Measurements from ENCODE around the gene ENKUR. TPM values are rescaled to one million over a fixed set of nuclear protein-coding genes. Genes with fewer than 3 reads are reported as not detected.
A peak's percentile ranks its signal among the peaks of the same experiment; 100 is the strongest.

Gene ENKUR
- total RNA-seq, 1 donor: under 0.01 TPM

GRCh38 chr10:24952143-24952706, 63.7 kb downstream of the ENKUR start, which contains the start of gene PRTFDC1:
TSS of gene PRTFDC1 (minus strand) at chr10:24952606. CDS start at chr10:24952575, 31 bp downstream.
- TF ChIP-seq, protein P1, sequence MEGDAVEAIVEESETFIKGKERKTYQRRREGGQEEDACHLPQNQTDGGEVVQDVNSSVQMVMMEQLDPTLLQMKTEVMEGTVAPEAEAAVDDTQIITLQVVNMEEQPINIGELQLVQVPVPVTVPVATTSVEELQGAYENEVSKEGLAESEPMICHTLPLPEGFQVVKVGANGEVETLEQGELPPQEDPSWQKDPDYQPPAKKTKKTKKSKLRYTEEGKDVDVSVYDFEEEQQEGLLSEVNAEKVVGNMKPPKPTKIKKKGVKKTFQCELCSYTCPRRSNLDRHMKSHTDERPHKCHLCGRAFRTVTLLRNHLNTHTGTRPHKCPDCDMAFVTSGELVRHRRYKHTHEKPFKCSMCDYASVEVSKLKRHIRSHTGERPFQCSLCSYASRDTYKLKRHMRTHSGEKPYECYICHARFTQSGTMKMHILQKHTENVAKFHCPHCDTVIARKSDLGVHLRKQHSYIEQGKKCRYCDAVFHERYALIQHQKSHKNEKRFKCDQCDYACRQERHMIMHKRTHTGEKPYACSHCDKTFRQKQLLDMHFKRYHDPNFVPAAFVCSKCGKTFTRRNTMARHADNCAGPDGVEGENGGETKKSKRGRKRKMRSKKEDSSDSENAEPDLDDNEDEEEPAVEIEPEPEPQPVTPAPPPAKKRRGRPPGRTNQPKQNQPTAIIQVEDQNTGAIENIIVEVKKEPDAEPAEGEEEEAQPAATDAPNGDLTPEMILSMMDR (IDR thresholded peaks at IDR 0.05; ENCODE audit: insufficient read depth, low read depth, low read length): peak; percentile 9
- DNase-seq (ENCODE audit: low read depth): no peak
- H3K4me3 ChIP-seq (ENCODE audit: low read depth, low read length): peak within 1 kb of the TSS; percentile 59

DNA sequence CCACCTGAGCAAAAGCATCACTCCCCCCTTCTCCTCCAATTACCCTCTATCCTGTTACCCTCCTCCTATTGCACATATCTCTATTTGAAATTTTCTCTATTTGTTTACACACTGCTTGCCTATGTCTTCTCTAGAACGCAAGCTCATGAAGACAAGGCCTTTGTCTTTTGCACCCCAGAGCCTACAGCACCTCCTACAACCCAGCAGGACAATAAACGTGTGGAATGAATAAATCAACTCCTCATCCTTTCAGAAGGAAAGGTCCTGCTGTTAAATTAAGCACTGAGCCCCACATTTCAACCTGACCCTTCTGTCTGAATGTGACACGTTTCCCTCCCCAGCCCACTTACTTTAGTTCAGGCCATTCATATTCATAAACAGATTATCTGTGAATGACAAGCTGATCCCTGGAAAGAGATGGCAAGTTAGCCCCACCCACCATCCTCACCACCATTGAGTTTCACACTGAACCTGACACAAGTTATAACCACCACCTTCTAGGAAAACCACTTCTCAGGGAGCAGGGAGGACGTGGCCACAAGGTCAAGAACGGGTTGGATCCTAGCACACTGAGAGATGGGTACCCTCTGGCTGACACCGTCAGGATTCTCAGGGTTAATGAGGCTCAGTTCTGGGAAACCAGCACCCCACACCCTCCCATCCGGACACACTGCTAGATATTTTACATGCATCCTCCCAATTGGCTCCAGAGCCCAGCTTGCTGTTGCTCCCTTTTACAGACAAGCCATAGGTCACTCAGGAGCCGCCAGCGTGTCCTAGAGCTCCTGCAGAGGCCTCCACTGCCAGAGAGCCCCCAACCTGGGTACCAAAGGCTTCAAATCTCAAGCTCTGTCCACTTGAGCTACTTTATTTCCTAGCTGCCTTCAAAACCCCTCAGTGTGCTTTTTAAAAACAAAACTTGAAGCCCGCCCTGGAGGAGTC, 64.5 kb downstream of the ENKUR start:
- DNase-seq (ENCODE audit: low read depth): peak; percentile 57
- TF ChIP-seq, protein P1 (IDR thresholded peaks at IDR 0.05; ENCODE audit: insufficient read depth, low read depth, low read length): no peak
- peak overlapping the region; percentile 59 for H3K4me3 ChIP-seq (ENCODE audit: low read depth, low read length)

DNA sequence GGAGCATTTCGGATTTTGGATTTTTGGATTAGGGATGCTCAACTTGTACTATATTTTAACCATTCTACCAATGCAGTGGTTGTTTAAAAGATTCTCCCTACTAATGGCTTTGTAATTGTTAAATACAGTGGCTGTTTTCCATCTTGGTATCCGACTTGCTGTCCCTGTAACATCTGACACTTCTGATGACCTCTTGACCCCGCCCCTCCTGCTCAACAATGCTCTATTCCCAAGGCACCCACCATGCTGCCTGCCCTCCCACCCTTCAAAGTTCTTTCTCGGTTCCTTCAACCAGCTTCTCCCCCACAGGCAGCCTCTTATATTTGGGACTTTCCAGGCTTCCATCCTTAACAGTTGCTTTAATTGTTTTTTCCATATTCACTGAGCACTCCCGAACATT, 65.5 kb downstream of the ENKUR start:
- no peak overlapping the region for H3K4me3 ChIP-seq (ENCODE audit: low read depth, low read length)
- TF ChIP-seq, protein P1 (IDR thresholded peaks at IDR 0.05; ENCODE audit: insufficient read depth, low read depth, low read length): no peak
- no peak for DNase-seq (ENCODE audit: low read depth)

GRCh38 chr10:24949616-24950015, 66.3 kb downstream of the ENKUR start:
- no peak overlapping the region for H3K4me3 ChIP-seq (ENCODE audit: low read depth, low read length)
- DNase-seq (ENCODE audit: low read depth): no peak
- TF ChIP-seq, protein P1 (IDR thresholded peaks at IDR 0.05; ENCODE audit: insufficient read depth, low read depth, low read length): no peak

DNA sequence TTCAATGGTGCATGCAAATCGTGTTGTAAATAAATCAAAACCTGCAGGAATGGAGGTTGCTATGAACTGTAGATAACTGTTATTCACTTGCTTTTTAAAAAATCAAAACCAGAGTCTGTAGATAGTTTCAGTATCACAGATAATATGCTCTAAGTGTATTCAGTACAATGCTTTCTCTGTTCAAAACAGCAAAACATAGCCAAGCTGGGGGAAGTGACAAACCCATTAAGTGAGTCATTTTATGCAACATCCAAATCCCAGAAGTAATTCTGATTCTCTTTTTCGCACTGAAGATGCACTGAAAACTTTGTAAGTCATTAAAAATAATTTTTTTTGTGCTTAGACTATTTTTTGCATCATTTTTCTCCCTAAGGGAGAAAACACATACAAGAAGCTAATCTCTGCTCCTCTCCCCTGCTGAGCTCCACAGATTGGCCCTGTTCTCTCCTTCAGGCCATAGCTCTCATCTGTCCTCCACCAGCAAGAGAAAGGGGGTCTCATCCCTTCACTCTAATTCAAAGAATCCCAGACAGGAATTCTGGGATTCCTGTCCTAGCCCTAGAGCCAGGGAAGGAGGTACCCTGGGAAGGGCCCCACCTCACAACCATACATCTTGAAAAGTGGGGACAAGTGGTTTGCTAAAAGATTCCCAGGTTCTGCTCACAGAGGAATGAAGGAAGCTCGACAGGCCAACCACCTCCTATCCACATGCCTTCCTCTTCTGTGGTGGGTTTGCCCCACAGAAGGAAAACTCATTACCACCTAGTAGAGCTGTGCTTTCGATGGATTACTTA, 68.5 kb downstream of the ENKUR start:
- H3K4me3 ChIP-seq (ENCODE audit: low read depth, low read length): no peak overlapping the region
- TF ChIP-seq, protein P1 (IDR thresholded peaks at IDR 0.05; ENCODE audit: insufficient read depth, low read depth, low read length): no peak
- DNase-seq (ENCODE audit: low read depth): peak; percentile 45

GRCh38 chr10:24944512-24945255, 71.3 kb downstream of the ENKUR start:
- H3K4me3 ChIP-seq (ENCODE audit: low read depth, low read length): no peak overlapping the region
- peak; percentile 80 for DNase-seq (ENCODE audit: low read depth)
- TF ChIP-seq, protein P1 (IDR thresholded peaks at IDR 0.05; ENCODE audit: insufficient read depth, low read depth, low read length): peak; percentile 12

All from fibroblast of villous mesenchyme (primary cell).